ENCODE data around the gene HTR4.
"Not testable (repeated sequence)": the region's sequence is repeated elsewhere in the genome, so short reads cannot be mapped to it uniquely, and the experiment has no call there.

DNA sequence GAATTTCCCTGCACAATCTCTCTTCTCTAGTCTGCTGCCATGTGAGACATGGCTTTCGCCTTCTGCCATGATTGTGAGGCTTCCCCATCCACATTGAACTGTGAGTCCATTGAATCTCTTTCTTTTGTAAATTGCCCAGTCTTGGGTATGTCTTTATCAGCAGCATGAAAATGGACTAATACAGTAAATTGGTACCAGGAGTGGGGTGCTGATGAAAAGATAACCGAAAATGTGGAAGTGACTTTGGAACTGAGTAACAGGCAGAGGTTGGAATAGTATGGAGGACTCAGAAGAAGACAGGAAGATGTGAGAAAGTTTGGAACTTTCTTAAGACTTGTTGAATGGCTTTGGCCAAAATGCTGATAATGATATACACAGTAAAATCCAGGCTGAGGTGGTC, 124.9 kb downstream of the HTR4 start:
- TF ChIP-seq, protein P1, sequence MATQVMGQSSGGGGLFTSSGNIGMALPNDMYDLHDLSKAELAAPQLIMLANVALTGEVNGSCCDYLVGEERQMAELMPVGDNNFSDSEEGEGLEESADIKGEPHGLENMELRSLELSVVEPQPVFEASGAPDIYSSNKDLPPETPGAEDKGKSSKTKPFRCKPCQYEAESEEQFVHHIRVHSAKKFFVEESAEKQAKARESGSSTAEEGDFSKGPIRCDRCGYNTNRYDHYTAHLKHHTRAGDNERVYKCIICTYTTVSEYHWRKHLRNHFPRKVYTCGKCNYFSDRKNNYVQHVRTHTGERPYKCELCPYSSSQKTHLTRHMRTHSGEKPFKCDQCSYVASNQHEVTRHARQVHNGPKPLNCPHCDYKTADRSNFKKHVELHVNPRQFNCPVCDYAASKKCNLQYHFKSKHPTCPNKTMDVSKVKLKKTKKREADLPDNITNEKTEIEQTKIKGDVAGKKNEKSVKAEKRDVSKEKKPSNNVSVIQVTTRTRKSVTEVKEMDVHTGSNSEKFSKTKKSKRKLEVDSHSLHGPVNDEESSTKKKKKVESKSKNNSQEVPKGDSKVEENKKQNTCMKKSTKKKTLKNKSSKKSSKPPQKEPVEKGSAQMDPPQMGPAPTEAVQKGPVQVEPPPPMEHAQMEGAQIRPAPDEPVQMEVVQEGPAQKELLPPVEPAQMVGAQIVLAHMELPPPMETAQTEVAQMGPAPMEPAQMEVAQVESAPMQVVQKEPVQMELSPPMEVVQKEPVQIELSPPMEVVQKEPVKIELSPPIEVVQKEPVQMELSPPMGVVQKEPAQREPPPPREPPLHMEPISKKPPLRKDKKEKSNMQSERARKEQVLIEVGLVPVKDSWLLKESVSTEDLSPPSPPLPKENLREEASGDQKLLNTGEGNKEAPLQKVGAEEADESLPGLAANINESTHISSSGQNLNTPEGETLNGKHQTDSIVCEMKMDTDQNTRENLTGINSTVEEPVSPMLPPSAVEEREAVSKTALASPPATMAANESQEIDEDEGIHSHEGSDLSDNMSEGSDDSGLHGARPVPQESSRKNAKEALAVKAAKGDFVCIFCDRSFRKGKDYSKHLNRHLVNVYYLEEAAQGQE (IDR thresholded peaks at IDR 0.05; ENCODE audit: low read depth, low read length), result not testable (repeated sequence)
- TF ChIP-seq, protein P2, sequence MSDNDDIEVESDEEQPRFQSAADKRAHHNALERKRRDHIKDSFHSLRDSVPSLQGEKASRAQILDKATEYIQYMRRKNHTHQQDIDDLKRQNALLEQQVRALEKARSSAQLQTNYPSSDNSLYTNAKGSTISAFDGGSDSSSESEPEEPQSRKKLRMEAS (IDR thresholded peaks at IDR 0.05; ENCODE audit: low read depth), result not testable (repeated sequence)
- TF ChIP-seq POLR2AphosphoS5 (IDR thresholded peaks at IDR 0.05; ENCODE audit: low read depth, low read length); EP300 (IDR thresholded peaks at IDR 0.05; ENCODE audit: borderline replicate concordance in 1 of 2, low read depth in 1 of 2, low read length in 1 of 2); EZH2phosphoT487 (IDR thresholded peaks at IDR 0.05; ENCODE audit: borderline replicate concordance, low read depth): not testable (repeated sequence)
- TF ChIP-seq, protein P3, sequence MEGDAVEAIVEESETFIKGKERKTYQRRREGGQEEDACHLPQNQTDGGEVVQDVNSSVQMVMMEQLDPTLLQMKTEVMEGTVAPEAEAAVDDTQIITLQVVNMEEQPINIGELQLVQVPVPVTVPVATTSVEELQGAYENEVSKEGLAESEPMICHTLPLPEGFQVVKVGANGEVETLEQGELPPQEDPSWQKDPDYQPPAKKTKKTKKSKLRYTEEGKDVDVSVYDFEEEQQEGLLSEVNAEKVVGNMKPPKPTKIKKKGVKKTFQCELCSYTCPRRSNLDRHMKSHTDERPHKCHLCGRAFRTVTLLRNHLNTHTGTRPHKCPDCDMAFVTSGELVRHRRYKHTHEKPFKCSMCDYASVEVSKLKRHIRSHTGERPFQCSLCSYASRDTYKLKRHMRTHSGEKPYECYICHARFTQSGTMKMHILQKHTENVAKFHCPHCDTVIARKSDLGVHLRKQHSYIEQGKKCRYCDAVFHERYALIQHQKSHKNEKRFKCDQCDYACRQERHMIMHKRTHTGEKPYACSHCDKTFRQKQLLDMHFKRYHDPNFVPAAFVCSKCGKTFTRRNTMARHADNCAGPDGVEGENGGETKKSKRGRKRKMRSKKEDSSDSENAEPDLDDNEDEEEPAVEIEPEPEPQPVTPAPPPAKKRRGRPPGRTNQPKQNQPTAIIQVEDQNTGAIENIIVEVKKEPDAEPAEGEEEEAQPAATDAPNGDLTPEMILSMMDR (IDR thresholded peaks at IDR 0.05), result not testable (repeated sequence)

All from SK-N-SH (cell line).